ENCODE results near the gene TRAPPC3L.

The TRAPPC3L gene

GRCh38 chr6:116450769-116451740 is 94.4 kb downstream of the TRAPPC3L start:
- H3K9ac ChIP-seq (ENCODE audit: low read length): peak overlapping the region; percentile 40; the same call in 1 of the 2 replicates
- H4K20me1 ChIP-seq (ENCODE audit: insufficient read depth, low read length): no peaks in the 10 kb centered on the region
- peak overlapping the region; percentile 72 for H3K4me2 ChIP-seq (ENCODE audit: low read length)
- no peaks in the 10 kb centered on the region for H3K9me3 ChIP-seq (ENCODE audit: insufficient read depth, low read length)
- H3K79me2 ChIP-seq (ENCODE audit: low read length): no peaks in the 10 kb centered on the region
- peak overlapping the region; percentile 56 for H3K27ac ChIP-seq (ENCODE audit: low read length)
- H3K36me3 ChIP-seq (replicated peaks; ENCODE audit: low read depth, low read length): no peaks in the 10 kb centered on the region
- no peak for TF ChIP-seq CTCF (IDR thresholded peaks at IDR 0.05; ENCODE audit: low read depth, low read length)
- TF ChIP-seq EZH2phosphoT487 (IDR thresholded peaks at IDR 0.05; ENCODE audit: low read depth): no peak
- peak overlapping the region; percentile 49 for H3K4me3 ChIP-seq (ENCODE audit: low read length)
- no peak overlapping the region for H2AFZ ChIP-seq (ENCODE audit: low read depth, low read length)
- no peaks in the 10 kb centered on the region for H3K27me3 ChIP-seq (ENCODE audit: low read depth, low read length)
- H3K4me1 ChIP-seq (ENCODE audit: low read length): peaks cover 48% of the 10 kb centered on the region

- Histone ChIP-seq H2AFZ (ENCODE audit: low read depth, low read length) (no peak overlapping the region), H4K20me1 (ENCODE audit: insufficient read depth, low read length) (no peaks in the 10 kb centered on the region), H3K9ac (ENCODE audit: low read length) (no peak overlapping the region), H3K4me3 (ENCODE audit: low read length) (no peak overlapping the region), H3K4me1 (ENCODE audit: low read length) (peaks cover 50% of the 10 kb centered on the region), H3K27me3 (ENCODE audit: low read depth, low read length) (no peaks in the 10 kb centered on the region), H3K9me3 (ENCODE audit: insufficient read depth, low read length) (no peaks in the 10 kb centered on the region), H3K79me2 (ENCODE audit: low read length) (no peaks in the 10 kb centered on the region), H3K4me2 (ENCODE audit: low read length) (peak overlapping the region; percentile 72; the same call in 1 of the 2 replicates), H3K36me3 (replicated peaks; ENCODE audit: low read depth, low read length) (no peaks in the 10 kb centered on the region), H3K27ac (ENCODE audit: low read length) (no peak overlapping the region)
- no peak for TF ChIP-seq EZH2phosphoT487 (IDR thresholded peaks at IDR 0.05; ENCODE audit: low read depth)
- TF ChIP-seq CTCF (IDR thresholded peaks at IDR 0.05; ENCODE audit: low read depth, low read length): no peak
Observed at GRCh38 chr6:116450185-116450710, 95.2 kb downstream of the TRAPPC3L start.

- TF ChIP-seq EZH2phosphoT487 (IDR thresholded peaks at IDR 0.05; ENCODE audit: low read depth): no peak
- no peak for TF ChIP-seq CTCF (IDR thresholded peaks at IDR 0.05; ENCODE audit: low read depth, low read length)
- Histone ChIP-seq H3K4me3 (ENCODE audit: low read length) (no peak overlapping the region), H3K79me2 (ENCODE audit: low read length) (no peaks in the 10 kb centered on the region)
Observed at GRCh38 chr6:116449565-116449964, 95.9 kb downstream of the TRAPPC3L start.

GRCh38 chr6:116447496-116448011 is 97.9 kb downstream of the TRAPPC3L start:
- no peaks in the 10 kb centered on the region for H4K20me1 ChIP-seq (ENCODE audit: insufficient read depth, low read length)
- H3K9me3 ChIP-seq (ENCODE audit: insufficient read depth, low read length): no peaks in the 10 kb centered on the region
- no peaks in the 10 kb centered on the region for H3K27me3 ChIP-seq (ENCODE audit: low read depth, low read length)
- H3K4me1 ChIP-seq (ENCODE audit: low read length): peaks cover 50% of the 10 kb centered on the region
- H3K79me2 ChIP-seq (ENCODE audit: low read length): no peaks in the 10 kb centered on the region
- H3K27ac ChIP-seq (ENCODE audit: low read length): peak overlapping the region; percentile 49
- H2AFZ ChIP-seq (ENCODE audit: low read depth, low read length): no peak overlapping the region
- no peaks in the 10 kb centered on the region for H3K36me3 ChIP-seq (replicated peaks; ENCODE audit: low read depth, low read length)
- peak overlapping the region; percentile 54 for H3K4me2 ChIP-seq (ENCODE audit: low read length)
- no peak overlapping the region for H3K9ac ChIP-seq (ENCODE audit: low read length)
- no peak for TF ChIP-seq EZH2phosphoT487 (IDR thresholded peaks at IDR 0.05; ENCODE audit: low read depth)
- TF ChIP-seq CTCF (IDR thresholded peaks at IDR 0.05; ENCODE audit: low read depth, low read length): peak; percentile 45
- no peak overlapping the region for H3K4me3 ChIP-seq (ENCODE audit: low read length)

More at GRCh38 chr6:116449565-116449964, 95.9 kb downstream of the TRAPPC3L start:
- no peak overlapping the region for H3K9ac ChIP-seq (ENCODE audit: low read length)
- no peak overlapping the region for H2AFZ ChIP-seq (ENCODE audit: low read depth, low read length)
- peaks cover 50% of the 10 kb centered on the region for H3K4me1 ChIP-seq (ENCODE audit: low read length)
- H3K9me3 ChIP-seq (ENCODE audit: insufficient read depth, low read length): no peaks in the 10 kb centered on the region
- no peak overlapping the region for H3K4me2 ChIP-seq (ENCODE audit: low read length)
- no peaks in the 10 kb centered on the region for H3K27me3 ChIP-seq (ENCODE audit: low read depth, low read length)
- no peaks in the 10 kb centered on the region for H3K36me3 ChIP-seq (replicated peaks; ENCODE audit: low read depth, low read length)
- no peaks in the 10 kb centered on the region for H4K20me1 ChIP-seq (ENCODE audit: insufficient read depth, low read length)
- H3K27ac ChIP-seq (ENCODE audit: low read length): no peak overlapping the region
